ENCODE results near the gene MYO16. TPM values are rescaled to one million over a fixed set of nuclear protein-coding genes. Genes with fewer than 3 reads are reported as not detected.

The MYO16 gene
- total RNA-seq, 1 experiment from 2014 or later: not detected

DNA sequence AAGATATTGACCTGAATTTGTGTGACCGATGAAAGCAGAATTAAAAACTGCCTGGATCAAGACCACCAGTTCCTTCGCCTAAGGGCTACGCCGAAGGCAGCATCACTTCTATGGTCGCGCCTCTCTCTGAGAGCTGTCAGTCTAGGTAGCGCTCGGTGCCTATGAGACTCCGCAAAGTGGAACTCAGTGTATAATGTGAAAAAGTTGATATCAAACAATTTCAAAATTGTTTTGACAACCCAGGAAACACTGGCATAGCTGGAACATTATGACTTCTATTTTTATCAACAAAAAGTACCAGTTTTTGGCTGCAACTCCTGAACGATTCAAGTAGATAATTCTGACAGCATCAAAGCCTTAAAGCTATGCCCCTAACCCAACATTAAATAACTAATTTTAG lies 223.6 kb downstream of the MYO16 start:
- Histone ChIP-seq H3K23me2 (ENCODE audit: insufficient read length, low read depth, low read length, poor library complexity, severe bottlenecking) (no peaks in the 10 kb centered on the region), H3K79me2 (ENCODE audit: insufficient read depth, low read length) (no peaks in the 10 kb centered on the region), H3K27me3 (ENCODE audit: insufficient read depth, low read length) (no peaks in the 10 kb centered on the region), H3K4ac (ENCODE audit: low read depth, low read length) (no peak overlapping the region), H3K14ac (ENCODE audit: insufficient read depth, low read length) (no peak overlapping the region), H2BK12ac (ENCODE audit: insufficient read length, low read depth, low read length) (no peak overlapping the region), H3K4me2 (ENCODE audit: insufficient read depth, insufficient read length, low read length) (no peak overlapping the region), H3K27ac (ENCODE audit: insufficient read length, low read depth, low read length) (no peak overlapping the region), H4K5ac (ENCODE audit: insufficient read length, low read depth, low read length) (no peak overlapping the region), H3K9ac (ENCODE audit: extremely low read depth, insufficient read length, low read length) (no peak overlapping the region), H3K18ac (ENCODE audit: insufficient read length, low read depth, low read length) (no peak overlapping the region), H3K23ac (ENCODE audit: insufficient read length, low read depth, low read length) (no peak overlapping the region), H2BK15ac (ENCODE audit: low read depth, low read length) (no peak overlapping the region), H2BK120ac (ENCODE audit: low read depth, low read length, poor library complexity, severe bottlenecking) (no peak overlapping the region), H3T11ph (ENCODE audit: low read length) (no peak overlapping the region), H2AK5ac (ENCODE audit: insufficient read length, low read length) (no peak overlapping the region), H2AFZ (ENCODE audit: low read length) (no peak overlapping the region), H3K79me1 (ENCODE audit: insufficient read depth, low read depth, low read length, poor library complexity, severe bottlenecking) (no peaks in the 10 kb centered on the region), H3K56ac (ENCODE audit: insufficient read length, low read depth, low read length) (no peak overlapping the region), H3K4me1 (ENCODE audit: insufficient read depth, low read length) (peaks cover 7% of the 10 kb centered on the region), H3K9me3 (ENCODE audit: control insufficient read depth, low read depth, low read length) (no peaks in the 10 kb centered on the region), H4K8ac (replicated peaks; ENCODE audit: insufficient read length, low read depth, low read length) (no peak overlapping the region), H2BK20ac (ENCODE audit: low read depth, low read length, poor library complexity, severe bottlenecking) (no peak overlapping the region), H4K20me1 (ENCODE audit: control insufficient read depth, insufficient read depth, insufficient read length) (no peaks in the 10 kb centered on the region), H2BK5ac (ENCODE audit: insufficient read length, low read length) (no peak overlapping the region), H4K91ac (ENCODE audit: insufficient read length, low read depth, low read length) (no peak overlapping the region)
- Mint-ChIP-seq H3K27ac (no peak overlapping the region), H3K9me3 (peaks cover 0 to 3% of the 10 kb centered on the region in 2 experiments; a peak in 2 of 5 replicates), H3K4me3 (no peak overlapping the region), H3K36me3 (ENCODE audit: insufficient read depth in 1 of 3, low read depth in 3 of 3) (peaks cover 0 to 10% (median 0%) of the 10 kb centered on the region in 3 experiments; a peak in 3 of 7 replicates), H3K27me3 (ENCODE audit: low read depth) (no peaks in the 10 kb centered on the region), H3K4me1 (peaks cover 28% of the 10 kb centered on the region in 2 experiments)
- no CpG with 5 or more reads among the region's 10 CpGs for WGBS (ENCODE audit: extremely low coverage, insufficient read length, low lambda C conversion rate)
- no peak for DNase-seq
- TF ChIP-seq, protein P1, sequence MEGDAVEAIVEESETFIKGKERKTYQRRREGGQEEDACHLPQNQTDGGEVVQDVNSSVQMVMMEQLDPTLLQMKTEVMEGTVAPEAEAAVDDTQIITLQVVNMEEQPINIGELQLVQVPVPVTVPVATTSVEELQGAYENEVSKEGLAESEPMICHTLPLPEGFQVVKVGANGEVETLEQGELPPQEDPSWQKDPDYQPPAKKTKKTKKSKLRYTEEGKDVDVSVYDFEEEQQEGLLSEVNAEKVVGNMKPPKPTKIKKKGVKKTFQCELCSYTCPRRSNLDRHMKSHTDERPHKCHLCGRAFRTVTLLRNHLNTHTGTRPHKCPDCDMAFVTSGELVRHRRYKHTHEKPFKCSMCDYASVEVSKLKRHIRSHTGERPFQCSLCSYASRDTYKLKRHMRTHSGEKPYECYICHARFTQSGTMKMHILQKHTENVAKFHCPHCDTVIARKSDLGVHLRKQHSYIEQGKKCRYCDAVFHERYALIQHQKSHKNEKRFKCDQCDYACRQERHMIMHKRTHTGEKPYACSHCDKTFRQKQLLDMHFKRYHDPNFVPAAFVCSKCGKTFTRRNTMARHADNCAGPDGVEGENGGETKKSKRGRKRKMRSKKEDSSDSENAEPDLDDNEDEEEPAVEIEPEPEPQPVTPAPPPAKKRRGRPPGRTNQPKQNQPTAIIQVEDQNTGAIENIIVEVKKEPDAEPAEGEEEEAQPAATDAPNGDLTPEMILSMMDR (conservative IDR thresholded peaks at IDR 0.05): no peak
